Iris pigment epithelial cell (primary cell): ENCODE results near the gene ADH7.
"Not testable (repeated sequence)": the region's sequence is repeated elsewhere in the genome, so short reads cannot be mapped to it uniquely, and the experiment has no call there.

ENCODE experiments used
- DNase-seq: peaks from one replicate; pipeline ENCODE4 v3.0.0-alpha.2; 2011; ENCODE audit warnings: low read depth

Gene ADH7

GRCh38 chr4:99379571-99379970 lies 55.6 kb downstream of the ADH7 start:
- DNase-seq = no peak

GRCh38 chr4:99378876-99379275 lies 56.3 kb downstream of the ADH7 start:
- no peak for DNase-seq

- DNase-seq = peak; percentile 44
Observed at GRCh38 chr4:99377341-99377740, 57.8 kb downstream of the ADH7 start.

- DNase-seq = not testable (repeated sequence)
Observed at GRCh38 chr4:99372464-99372863, 62.7 kb downstream of the ADH7 start.

- not testable (repeated sequence) for DNase-seq
Observed at GRCh38 chr4:99367817-99368216, 67.3 kb downstream of the ADH7 start.

GRCh38 chr4:99366491-99366890 lies 68.7 kb downstream of the ADH7 start:
- no peak for DNase-seq

GRCh38 chr4:99362768-99363167 lies 72.4 kb downstream of the ADH7 start:
- no peak for DNase-seq
